Hematopoietic multipotent progenitor cell treated with erythropoietin and hydrocortisone succinate and interleukin-3 and kit ligand, for 8 days (in vitro differentiated cells): ENCODE data around the gene ARL14.

Source experiments
- DNase-seq: peaks from one replicate; pipeline ENCODE4 v3.0.0-alpha.2; 2015

Gene ARL14

DNA sequence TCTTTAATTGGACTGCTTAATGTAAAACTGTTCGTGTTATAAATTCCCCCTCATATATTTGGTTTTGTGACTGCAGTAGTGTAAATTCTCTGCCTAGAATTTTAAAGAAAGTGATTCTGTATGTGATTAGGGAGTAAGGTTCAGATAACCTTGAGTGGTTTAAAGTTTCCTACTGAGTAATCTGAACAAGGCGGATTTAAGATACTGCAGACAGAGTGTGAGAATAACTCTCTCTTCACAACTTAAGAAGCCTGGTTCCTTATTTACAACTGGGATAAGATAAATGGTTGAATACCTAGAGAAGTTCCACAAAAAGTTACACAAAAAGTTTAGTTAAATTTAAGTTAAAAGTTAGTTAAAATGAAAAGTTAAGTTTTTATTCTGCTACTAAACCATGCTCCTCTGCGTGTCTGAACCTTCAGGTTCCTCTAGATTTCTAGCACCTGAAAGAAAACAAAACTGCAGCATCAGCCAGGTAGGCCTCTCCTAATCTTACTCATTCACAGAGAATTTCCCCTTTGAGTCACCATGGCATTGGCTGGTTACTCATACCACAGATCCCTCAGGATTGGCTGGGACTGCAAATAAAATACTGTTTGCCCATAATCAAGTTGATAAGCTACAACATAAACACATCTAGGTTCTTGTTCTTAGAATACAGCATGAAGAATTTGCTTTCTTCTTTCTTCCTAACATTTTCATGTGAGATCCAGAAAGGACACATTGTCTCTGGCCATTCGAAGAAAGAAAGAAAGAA is at the start of gene ARL14:
Gene ARL14, plus strand, starts transcription at position 614 of the 757 bp plus-strand sequence. CDS start 187 bp downstream, outside the sequence.
- DNase-seq, result no peak

DNA sequence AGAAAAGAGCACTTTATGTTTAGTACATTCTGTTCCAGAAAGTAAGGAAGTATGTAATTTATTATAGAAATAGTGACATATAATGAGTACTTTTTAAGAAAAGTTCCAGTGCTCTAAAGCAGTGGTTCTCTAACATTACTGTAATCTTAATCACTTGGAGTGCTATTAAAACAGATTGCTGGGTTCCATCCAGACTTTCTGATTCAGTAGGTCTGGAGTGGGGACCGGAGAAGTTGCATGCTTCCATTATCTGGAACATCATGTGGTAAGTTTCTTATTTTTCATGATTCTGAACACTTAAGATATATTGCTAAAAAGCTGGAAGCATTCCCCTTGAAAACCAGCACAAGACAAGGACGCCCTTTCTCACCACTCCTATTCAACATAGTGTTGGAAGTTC is 47.5 kb upstream of the ARL14 start:
- DNase-seq, result no peak

DNA sequence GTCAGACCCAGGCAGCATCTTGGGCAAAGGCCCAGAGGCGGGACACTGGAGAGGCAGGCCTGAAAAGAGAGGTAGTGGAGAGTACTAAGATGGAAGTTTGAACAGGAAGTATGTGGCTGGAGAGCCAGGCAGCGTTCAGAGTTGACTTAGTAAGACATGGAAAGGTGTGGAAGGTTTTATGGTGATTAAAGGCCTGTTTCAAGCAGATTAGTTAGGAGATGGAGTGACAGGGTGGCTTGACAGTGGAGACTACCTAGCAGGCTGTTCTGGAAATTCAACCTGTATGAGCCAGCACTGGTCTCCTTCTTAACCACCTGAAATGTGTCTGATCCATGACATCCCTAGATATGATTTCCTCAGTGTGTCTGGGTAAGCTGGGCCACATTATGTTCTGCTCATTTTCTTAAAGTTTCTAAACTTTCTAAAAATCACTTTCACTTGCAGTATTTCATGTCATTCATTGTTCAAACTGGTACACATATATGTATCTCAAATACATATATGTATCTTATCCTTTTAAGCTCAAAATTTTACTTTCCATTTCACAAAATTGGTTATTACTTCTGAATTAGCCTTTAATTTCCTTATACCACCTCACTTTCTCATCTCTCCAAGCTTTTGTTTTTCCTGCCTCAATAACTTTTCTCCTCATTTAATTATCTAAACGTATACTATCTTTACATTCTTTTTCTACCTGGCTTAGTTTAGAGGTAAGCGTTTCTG is 43.4 kb upstream of the ARL14 start:
- DNase-seq, result no peak

DNA sequence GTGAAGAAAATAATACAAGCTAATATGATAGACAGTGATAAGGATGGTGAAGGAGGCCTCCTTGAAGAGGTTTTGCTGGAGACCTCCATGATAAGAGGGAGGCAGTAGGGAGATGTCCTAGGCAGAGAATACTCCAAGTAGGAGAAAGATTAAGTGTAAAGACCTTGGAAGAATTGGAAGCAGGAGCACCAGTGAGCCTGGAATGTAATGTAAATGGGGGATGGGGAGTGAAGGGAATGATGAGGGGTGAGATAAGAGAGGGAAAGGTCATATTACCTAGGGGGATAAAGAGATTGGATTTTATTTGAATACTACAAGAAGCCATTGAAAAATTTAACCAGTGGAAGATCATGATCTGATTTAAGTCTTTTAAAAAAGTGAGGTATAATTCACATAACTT is 41.7 kb upstream of the ARL14 start:
- DNase-seq, result no peak

DNA sequence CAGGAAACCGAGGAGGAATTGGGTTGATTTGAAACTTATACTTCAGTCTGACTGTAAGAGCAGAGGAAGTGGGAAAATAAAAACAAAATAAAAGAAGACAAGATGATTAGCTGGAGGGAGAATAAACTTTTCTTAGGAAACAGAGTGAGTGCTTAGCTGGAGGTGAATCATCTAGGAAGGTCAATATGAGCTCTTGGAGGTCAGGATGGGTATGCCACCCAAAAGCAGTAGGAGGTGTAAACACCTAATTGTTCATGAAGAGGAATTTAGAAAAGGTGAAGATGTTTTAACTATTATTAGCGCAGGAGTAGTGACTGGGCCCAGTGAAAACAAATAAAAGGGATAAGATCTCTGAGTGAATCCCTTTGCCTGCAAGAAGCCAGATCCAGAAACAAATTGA is 39.9 kb upstream of the ARL14 start:
- no peak for DNase-seq

DNA sequence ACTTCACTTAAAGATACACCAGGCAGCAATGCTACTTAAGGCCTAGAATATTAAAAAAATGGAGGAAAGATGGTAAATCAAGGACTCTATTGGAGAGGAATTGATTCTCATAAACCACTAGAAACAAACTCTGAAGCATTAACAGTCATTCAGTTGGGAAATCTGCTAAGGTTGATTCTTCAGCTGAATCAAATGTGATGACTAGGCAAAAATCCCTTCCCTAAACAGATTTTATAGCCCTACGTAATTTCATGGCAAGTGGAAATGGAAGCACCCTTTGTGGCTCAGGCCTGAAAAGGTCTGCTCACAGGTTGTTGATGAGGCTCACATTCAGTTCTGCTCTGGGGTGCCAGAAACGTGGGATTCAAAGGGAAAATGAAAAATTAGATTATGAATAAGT is 38.8 kb upstream of the ARL14 start:
- no peak for DNase-seq

DNA sequence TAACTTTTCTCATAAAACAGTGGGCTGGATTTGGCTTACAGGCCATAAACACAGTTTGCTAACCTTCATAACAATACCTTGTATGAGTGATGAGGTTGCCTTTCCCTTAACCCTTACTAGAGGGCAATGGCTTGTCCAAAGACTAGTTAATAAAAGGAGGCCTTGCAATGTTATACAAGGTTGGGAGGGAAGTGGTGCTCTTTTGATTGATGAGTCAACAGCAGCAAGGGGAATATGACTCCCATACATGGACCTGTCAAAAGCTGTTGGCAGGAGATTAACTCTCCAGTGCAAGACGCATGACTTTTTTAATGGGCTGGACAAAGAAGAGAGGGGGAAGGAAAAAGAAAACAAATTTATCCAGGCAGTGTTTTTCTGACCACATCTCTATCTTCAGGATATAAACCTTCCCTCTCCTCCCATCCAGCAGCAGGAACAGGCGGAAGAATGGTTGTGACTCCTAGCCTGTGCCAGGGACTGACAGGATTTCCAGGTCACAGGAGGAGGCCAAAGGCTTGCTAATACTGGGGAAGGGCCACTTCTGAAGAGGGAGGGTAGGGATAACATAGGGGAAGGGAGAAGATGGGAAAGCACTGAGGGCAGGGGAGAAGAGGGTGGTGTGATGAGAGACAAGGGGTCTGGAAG is 35.2 kb upstream of the ARL14 start:
- no peak for DNase-seq

DNA sequence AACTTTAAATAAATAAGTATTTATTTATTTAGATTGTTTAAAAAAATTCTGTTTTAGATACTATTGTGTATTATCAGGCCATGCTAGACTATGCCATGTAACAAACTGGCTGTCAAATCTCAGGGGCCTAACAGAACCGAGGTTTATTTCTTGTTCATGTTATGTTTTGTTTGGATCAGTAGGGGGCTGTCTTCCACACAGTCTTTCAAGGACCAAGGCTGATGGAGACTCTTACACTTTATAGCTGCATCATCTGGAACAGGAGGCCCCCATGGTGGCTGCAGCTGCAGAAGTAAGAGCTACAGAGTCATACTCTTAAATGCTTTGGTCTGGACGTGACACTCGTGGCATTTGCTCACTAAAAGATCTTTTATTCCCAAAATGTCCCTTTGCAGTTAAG is 33.0 kb upstream of the ARL14 start:
- DNase-seq, result no peak

DNA sequence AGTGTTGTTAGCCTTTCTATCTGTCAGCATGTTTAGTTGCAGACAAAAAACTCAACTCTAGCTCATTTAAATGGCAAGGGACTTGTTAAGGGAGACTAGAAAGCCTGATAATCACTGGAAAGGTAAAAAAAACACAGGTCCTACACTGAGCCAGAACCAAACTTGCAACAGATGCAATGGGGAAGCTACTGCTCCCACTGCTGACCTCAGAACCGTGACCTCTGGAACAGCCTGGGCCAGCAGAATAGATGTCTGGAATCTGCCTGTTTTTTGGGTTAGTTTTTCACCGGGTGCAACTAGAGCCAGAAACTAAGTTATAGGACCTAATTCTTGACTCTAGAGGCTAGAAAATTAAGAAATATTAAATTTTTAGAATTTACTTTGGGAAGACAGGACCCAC is 32.5 kb upstream of the ARL14 start:
- DNase-seq, result no peak

DNA sequence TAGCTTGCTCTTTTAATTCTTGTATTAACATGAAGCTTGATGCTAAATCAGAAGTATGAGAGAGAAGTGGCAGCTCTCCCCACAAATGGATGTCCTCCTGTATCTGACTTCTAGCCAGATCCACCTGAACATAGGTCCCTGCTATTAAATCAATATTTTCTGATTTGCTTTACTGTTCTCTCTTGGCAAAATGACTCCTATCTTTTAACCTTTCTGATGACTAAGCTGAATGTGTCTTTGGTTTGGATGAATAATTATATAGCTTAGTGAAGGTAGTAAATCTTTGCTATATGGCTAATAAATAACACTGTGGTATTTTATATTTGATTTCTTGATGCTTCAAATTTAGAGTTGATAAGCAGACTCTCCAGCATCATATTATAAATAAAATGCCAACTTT is 28.3 kb upstream of the ARL14 start:
- no peak for DNase-seq

DNA sequence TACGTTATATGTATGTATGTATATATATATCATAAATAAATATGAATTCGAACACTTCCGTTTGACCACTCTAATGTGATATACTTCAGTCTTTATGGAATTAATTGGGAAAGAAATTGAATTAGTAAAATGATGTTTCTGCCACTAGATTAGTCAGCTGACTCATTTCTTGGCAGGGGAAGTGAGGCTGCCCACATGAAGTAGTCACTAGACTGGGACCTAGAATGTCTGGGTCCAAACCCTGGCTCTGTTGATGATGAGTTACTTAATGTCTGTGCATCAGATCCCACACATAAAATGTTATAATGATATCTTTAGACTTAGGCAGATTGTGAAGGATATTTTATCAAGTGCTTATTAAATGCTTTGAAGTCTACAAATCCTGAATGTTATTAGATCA is 27.4 kb upstream of the ARL14 start:
- DNase-seq, result no peak

DNA sequence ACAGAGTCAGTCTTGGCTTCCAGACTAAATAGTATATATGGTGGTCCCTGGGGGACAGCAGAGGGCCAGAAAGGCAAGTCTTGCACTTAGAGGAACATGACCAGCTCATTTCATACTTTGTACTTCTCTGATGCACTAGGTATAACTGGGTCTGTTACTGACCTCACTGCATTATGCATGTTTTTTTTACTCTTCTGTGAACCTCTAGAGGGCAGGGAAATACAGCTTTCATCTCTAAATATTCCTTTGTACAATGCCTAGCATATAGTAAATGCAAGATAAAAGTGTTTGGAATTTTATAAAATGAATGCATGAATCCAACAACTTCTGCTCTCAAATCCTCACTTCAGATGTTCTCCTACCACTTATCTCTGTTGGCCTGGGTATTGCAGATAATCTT is 23.4 kb upstream of the ARL14 start:
- DNase-seq, result no peak

DNA sequence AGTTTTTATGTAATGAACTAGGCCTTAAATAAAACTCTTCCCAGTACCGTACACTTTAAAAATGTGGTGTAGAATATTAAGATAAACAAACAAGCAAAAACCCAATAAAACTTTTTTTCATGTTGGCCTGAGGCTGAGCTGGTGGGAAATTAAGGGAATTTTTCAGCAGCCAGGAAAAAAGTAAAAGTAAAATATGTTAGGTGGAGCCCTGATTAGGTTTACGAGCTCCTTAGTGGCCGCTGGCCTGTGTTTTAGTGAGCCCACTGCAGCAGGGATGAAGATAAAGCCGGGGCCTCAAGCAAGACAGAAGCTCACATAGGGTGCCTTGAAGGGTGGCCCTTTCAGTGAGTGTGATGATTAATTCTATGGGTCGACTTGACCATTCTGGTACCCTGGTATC is 16.1 kb upstream of the ARL14 start:
- no peak for DNase-seq

DNA sequence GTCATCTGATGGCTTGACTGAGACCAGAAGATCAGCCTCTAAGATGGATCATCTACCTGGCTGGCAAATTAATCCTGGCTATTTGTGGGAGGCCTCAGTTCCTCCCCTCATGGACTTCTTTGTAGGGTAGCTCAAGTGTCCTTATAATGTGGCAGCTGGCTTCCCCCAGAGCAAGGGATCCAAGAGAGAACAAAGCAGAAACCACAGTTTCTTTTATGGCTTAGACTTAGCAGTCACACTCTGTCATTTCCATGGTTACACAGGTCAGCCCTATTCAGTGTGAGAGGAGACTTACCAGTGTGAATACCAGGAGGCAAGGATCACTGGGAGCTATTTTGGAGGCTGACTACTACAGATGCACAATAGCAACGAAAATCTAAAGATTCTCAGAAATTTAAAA is 15.3 kb upstream of the ARL14 start:
- DNase-seq, result no peak

DNA sequence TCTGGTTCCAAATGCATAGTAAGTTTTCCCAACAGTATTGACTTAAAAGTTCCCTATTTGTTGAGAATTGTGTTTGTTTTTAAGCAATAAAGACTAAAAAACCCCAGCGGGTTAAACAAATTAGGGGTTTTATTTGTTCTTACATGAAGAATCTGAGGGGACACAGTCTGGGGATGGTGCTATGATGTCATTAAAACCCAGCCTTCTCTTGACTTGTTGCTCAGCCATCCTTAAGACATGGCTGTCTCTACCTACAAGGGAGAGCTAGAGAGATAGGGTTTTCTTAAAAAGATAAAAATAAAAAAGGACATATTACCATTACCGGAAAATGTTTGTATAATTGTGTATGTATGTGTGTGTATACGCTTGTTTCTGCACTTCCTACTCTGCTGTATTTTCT is 11.7 kb upstream of the ARL14 start:
- no peak for DNase-seq

DNA sequence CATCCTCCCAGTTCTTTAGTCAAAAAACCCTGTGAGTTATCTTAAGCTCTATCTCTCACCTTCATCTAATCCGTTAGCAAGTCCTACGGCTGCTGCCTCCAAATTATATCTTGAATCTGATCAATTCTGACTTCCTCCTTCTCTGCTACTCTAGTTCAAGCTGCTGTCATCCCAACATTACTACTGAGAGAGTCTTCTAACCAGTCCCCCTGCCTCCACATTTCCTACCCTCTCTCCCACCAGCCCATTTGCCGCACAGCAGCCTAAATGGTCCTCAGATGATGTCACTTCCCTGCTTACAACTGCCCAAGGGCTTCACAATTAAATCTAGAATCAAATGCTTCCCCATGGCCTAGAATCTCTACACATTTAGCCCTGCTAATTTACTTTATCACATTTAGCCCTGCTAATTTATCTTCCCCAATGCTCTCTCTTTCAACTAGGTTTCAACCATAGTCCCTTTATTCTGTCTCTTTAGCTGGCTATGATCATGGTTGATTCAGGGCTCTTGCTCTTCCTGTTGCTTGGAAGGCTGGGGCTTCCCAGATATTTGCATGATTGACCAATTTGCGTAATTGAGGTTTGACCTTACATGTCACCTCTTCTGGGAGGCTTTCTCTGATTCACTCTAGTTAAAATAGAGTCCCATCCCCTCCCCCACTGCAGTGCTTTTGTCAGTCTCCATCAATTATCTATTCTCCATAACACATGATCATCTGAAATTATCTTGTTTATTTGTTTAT is 11.0 kb upstream of the ARL14 start:
- DNase-seq, result no peak

DNA sequence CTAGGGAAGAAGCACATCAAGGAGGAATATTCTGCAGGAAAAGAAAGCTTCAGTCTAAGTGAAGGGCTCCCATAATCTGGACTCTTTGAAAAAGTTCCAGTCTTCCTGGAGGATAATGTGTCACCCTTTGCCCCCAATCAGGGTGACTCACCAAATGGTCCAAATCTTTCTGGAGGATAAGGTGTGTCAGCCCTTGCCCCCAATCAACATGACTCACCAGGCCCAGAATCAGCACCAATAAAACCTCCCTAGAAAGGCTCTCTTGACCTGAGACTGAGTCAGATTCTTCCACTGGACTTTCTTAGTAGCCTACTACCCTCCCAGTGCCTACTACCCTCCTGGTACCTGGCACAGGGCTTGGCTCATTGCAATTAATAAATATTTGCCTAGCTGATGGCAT is 9.5 kb upstream of the ARL14 start:
- no peak for DNase-seq

DNA sequence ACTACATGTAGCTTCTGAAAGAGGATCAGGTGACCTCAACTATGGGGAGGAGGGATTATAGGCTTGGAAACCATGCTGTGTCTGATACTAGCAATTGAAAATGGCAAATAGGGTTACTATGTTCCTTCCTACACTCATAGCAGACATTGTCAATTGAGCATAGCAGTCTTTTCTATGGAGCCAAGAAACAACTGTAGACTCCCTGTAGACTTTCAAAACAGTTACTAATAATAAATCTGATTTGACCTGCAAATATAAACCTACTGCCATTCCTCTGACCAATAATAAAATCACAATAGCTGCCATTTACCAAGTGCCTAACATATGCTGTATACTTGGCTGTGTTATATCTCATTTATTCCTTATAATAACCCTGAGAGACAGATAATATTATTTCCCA is 8.5 kb upstream of the ARL14 start:
- no peak for DNase-seq

DNA sequence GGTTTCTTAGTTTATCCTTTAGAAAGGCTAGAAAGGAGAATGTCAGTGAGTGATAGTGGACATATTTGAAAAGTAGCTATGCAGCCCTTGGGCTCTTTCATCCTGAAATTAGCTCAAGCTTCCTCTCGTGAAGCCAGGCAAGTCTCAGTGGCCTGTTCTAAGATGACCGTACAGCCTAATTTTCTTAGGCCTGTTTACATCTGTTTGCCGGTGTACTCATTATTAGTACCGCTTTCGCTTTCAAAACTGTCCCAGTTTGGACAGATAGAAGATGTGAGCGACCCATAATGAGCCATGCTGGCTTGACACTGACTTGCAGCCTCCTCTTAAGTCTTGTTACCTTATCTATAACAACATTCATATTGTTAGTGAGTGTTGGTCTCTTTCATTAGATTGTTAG is 5.7 kb upstream of the ARL14 start:
- peak; percentile 25 for DNase-seq

DNA sequence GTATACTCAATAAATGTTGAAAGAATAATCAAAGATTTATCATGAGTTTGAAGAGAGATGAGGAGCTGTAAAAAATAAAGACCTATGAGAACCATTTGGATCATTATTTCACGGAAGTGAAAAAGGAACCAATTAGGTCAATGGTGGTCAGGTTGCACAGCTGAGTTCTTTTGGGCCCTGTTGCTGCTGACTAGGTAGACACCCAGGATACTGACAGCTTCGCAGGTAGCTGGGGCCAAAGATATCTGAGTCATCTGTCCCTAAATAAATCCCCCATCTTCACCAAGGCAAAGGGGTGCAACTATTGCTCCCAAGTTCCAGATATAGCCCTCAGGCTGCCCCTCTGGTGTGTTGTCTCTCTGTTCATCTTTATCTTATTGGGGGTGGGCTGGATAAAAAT is 5.0 kb upstream of the ARL14 start:
- DNase-seq, result no peak

DNA sequence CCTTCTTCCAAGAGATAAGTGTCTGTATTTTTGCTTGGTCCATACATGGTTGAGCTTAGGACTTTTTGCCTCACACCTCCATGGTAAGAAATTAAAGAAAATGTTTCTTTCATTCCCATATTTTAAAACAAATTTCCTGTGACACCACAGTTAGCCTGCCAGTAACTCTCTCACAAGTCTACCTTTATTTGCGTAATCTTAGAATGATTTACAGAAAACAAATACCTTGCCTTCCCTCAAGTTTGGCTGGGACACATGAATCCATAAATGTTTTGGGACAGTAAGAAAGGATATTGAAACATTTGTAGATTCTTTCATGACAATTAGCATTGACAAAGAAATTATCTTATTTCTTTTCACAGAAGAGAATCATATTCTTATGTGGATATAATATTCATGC is 3.8 kb upstream of the ARL14 start:
- DNase-seq, result no peak

DNA sequence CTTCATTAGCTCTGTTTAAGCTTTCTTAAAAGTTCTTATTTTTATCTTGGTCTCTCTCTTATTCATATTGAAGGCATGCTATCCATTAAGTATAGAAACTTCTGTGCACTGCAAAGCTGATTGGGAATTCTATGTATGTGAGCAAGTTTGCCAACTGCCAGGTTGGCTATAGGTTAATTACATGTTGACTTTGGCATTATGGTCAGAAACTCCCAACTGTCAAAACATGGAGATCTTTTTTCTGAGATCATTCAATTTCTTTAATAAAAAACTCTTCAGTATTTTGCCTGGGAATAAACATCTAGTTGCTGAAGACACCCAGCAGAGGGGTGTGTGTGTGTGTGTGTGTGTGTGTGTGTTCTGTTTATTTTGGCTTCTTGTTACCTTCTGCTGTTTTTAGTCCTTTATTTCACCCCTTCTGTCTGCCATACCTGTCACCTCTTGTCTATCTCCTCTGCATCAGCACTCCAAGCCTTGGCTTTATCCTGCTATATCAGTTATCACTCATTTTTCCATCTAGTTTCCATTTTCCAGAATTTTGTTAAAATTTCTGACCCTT is 1.3 kb upstream of the ARL14 start:
- no peak for DNase-seq

DNA sequence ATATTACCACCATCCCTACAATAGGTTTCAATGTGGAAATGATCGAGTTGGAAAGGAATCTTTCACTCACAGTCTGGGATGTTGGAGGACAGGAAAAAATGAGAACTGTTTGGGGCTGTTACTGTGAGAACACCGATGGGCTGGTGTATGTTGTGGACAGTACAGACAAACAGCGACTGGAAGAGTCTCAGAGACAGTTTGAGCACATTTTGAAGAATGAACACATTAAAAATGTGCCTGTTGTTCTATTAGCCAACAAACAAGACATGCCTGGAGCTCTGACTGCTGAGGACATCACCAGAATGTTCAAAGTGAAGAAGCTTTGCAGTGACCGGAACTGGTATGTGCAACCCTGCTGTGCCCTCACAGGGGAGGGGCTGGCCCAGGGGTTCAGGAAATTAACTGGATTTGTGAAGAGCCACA is 510 bp downstream of the ARL14 start:
- DNase-seq, result no peak
